SK-N-SH (cell line): ENCODE results near the gene CHD5. TPM values are rescaled to one million over a fixed set of nuclear protein-coding genes. Genes with fewer than 3 reads are reported as not detected.

Source experiments
- CTCF ChIA-PET: fragments of 300-600, 350-600 bp; formaldehyde crosslinking; extraction: SDS; loops from one replicate; lab custom pipeline; 2021; lab: Yijun Ruan, JAX
- POLR2A ChIA-PET: fragments of 350-600 bp; sonication (Branson Sonifier 250); formaldehyde crosslinking; extraction: SDS; loops from one replicate; lab custom pipeline; 2020; ENCODE audit warnings: antibody characterized with exemption, inconsistent platforms; lab: Yijun Ruan, JAX
- DNase-seq: peaks from one replicate; pipeline ENCODE4 v3.0.0; 2012
- H2AFZ ChIP-seq: fragments of 200-600 bp; sonication (generic); 2 replicates; pipeline ENCODE4 v1.8.1; 2016; ENCODE audit warnings: antibody characterized with exemption, mild to moderate bottlenecking, low read depth
- H3F3A ChIP-seq: fragments of 200-600 bp; sonication (generic); replicated peaks from 2 replicates; pipeline ENCODE3; 2016; ENCODE audit warnings: antibody characterized with exemption, mild to moderate bottlenecking; ENCODE audit not compliant: insufficient read depth
- H3K27ac ChIP-seq, 2 experiments: fragments of 200-500 bp in 1 of 2; fragments of 200-600 bp in 1 of 2; sonication (Bioruptor generic) in 1 of 2; sonication (generic), shearing (Covaris generic) in 1 of 2; 2 replicates each; pipeline versions ENCODE4 v1.5.1 to v1.6.1; 2014 to 2016; ENCODE audit warnings: low read depth in 2 of 2, inconsistent platforms in 1 of 2, low read length in 1 of 2, mild to moderate bottlenecking in 1 of 2, mixed read lengths in 1 of 2
- H3K27me3 ChIP-seq: fragments of 200-600 bp; sonication (generic), shearing (Covaris generic); 2 replicates; pipeline ENCODE4 v1.6.1; 2016; ENCODE audit warnings: mixed run types; ENCODE audit not compliant: insufficient read depth
- H3K36me3 ChIP-seq, 2 experiments: fragments of 200-500 bp in 1 of 2; fragments of 200-600 bp in 1 of 2; sonication (Bioruptor generic) in 1 of 2; sonication (generic) in 1 of 2; replicated peaks in 1 of 2; 2 replicates each; pipeline versions ENCODE3 to v1.5.1; 2014 to 2016; ENCODE audit warnings: low read length in 1 of 2, mild to moderate bottlenecking in 1 of 2; ENCODE audit not compliant: insufficient read depth in 2 of 2, control insufficient read depth in 1 of 2
- H3K4me1 ChIP-seq, 2 experiments: fragments of 200-500 bp in 1 of 2; fragments of 200-600 bp in 1 of 2; sonication (Bioruptor generic) in 1 of 2; sonication (generic), shearing (Covaris generic) in 1 of 2; 2 replicates each; pipeline versions ENCODE4 v1.5.1 to v1.6.1; 2014 to 2016; ENCODE audit warnings: low read depth in 1 of 2, low read length in 1 of 2, mixed run types in 1 of 2; ENCODE audit not compliant: insufficient read depth in 2 of 2, control insufficient read depth in 1 of 2
- H3K4me2 ChIP-seq: fragments of 200-600 bp; sonication (generic), shearing (Covaris generic); 2 replicates; pipeline ENCODE4 v1.6.1; 2017; ENCODE audit warnings: mixed run types
- H3K4me3 ChIP-seq, 2 experiments: fragments of 200-500 bp in 1 of 2; fragments of 200-600 bp in 1 of 2; sonication (Bioruptor generic) in 1 of 2; sonication (generic), shearing (Covaris generic) in 1 of 2; 2 replicates each; pipeline versions ENCODE4 v1.5.1 to v1.8.1; 2014 to 2016; ENCODE audit warnings: low read depth in 2 of 2, inconsistent platforms in 1 of 2, low read length in 1 of 2, mild to moderate bottlenecking in 1 of 2, mixed read lengths in 1 of 2, moderate library complexity in 1 of 2
- H3K79me2 ChIP-seq: fragments of 200-600 bp; sonication (generic); 2 replicates; pipeline ENCODE4 v1.8.1; 2017; ENCODE audit warnings: mild to moderate bottlenecking; ENCODE audit not compliant: insufficient read depth
- H3K9ac ChIP-seq: fragments of 200-600 bp; sonication (generic); 2 replicates; pipeline ENCODE4 v1.6.1; 2017; ENCODE audit warnings: mixed run types
- H3K9me2 ChIP-seq: fragments of 200-600 bp; sonication (generic); 2 replicates; pipeline ENCODE4 v1.6.1; 2017; ENCODE audit warnings: mixed run types
- H3K9me3 ChIP-seq: fragments of 200-600 bp; sonication (generic); 2 replicates; pipeline ENCODE4 v1.6.1; 2017; ENCODE audit warnings: mixed run types, mild to moderate bottlenecking, moderate library complexity
- H4K20me1 ChIP-seq: fragments of 200-600 bp; sonication (generic); 2 replicates; pipeline ENCODE4 v1.6.1; 2017; ENCODE audit warnings: mild to moderate bottlenecking, mixed run types; ENCODE audit not compliant: insufficient read depth
- CHD2 ChIP-seq: fragments of 150-350 bp; IDR thresholded peaks from 2 replicates; pipeline ENCODE4 v1.6.1; 2018; ENCODE audit warnings: low read length; ENCODE audit not compliant: partially characterized antibody
- EZH2phosphoT487 ChIP-seq: fragments of 200-600 bp; sonication (generic); IDR thresholded peaks from 2 replicates; pipeline ENCODE4 v1.6.1; 2017; ENCODE audit warnings: low read depth, mixed run types, mild to moderate bottlenecking, antibody characterized with exemption, moderate library complexity, borderline replicate concordance
- GABPA ChIP-seq: IDR thresholded peaks from 2 replicates; pipeline ENCODE4 v1.4.0; 2012; ENCODE audit warnings: low read depth, mild to moderate bottlenecking
- JUND ChIP-seq: IDR thresholded peaks from 2 replicates; pipeline ENCODE4 v1.4.0; 2012
- MAX ChIP-seq: IDR thresholded peaks from 2 replicates; pipeline ENCODE4 v1.4.0; 2012; ENCODE audit warnings: low read depth
- MEF2A ChIP-seq: IDR thresholded peaks from 2 replicates; pipeline ENCODE4 v1.4.0; 2012; ENCODE audit warnings: low read depth, borderline replicate concordance
- NRF1 ChIP-seq: IDR thresholded peaks from 2 replicates; pipeline ENCODE4 v1.6.1; 2012; ENCODE audit warnings: low read depth, mild to moderate bottlenecking, low read length
- RCOR1 ChIP-seq: fragments of 150-350 bp; IDR thresholded peaks from 2 replicates; pipeline ENCODE4 v1.6.1; 2017; ENCODE audit warnings: antibody characterized with exemption, low read length
- RFX5 ChIP-seq: IDR thresholded peaks from 2 replicates; pipeline ENCODE4 v1.6.1; 2012; ENCODE audit warnings: mild to moderate bottlenecking, improper control_type of control experiment, low read length
- RXRA ChIP-seq: IDR thresholded peaks from 2 replicates; pipeline ENCODE4 v1.4.0; 2012; ENCODE audit warnings: low read depth, mild to moderate bottlenecking, borderline replicate concordance
- USF2 ChIP-seq: fragments of 150-350 bp; IDR thresholded peaks from 2 replicates; pipeline ENCODE4 v1.6.1; 2017; ENCODE audit warnings: antibody characterized with exemption, low read length, low read depth, borderline replicate concordance
- WGBS: methylation state at CpG from one replicate; pipeline ENCODE4 v1.1.6; 2017; ENCODE audit warnings: low lambda C conversion rate; 5-methylcytosine and 5-hydroxymethylcytosine counted together
- polyA plus RNA-seq, 3 experiments: library from polyadenylated mRNA; depleted of rRNA; stranded (reverse); fragments of >200 nt; gene quantifications; 2 replicates each; pipeline ENCODE4 v1.2.3, GENCODE V29; 2012
- TF ChIP-seq, protein P1 (sequence below): IDR thresholded peaks from 2 replicates; pipeline ENCODE4 v1.4.0; 2012; ENCODE audit warnings: low read depth, borderline replicate concordance
- TF ChIP-seq, protein P2 (sequence below): IDR thresholded peaks from 2 replicates; pipeline ENCODE4 v1.4.0; 2012; ENCODE audit warnings: low read depth, borderline replicate concordance

Gene CHD5
- polyA plus RNA-seq, 1 of the 3 experiments (the other 2 are of a cell fraction) = 0.26 TPM

DNA sequence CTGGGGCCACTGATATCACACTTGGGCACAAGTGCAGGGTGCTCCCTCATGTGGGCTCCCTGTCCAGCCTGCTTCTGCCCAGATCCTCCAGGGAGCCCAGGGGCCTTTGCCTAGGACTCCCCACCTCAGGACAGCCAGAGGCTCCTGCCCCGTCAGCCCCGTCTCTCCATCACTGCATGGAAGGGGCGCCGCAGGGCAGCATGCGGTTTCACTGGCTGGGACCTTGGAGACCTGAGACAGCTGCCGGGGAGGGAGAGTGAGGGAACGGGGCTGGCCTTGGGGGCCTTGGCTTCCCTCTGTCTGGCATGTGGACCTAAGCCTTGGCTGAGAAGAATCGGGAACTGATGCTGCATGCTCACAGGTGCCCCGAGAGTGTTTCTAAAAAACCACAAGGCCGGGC is 87.9 kb downstream of the CHD5 start:
- no peak overlapping the region for H3K27ac ChIP-seq
- H4K20me1 ChIP-seq = no peaks in the 10 kb centered on the region
- H3K9me2 ChIP-seq = no peaks in the 10 kb centered on the region
- H3K79me2 ChIP-seq = no peaks in the 10 kb centered on the region
- H3K27me3 ChIP-seq = no peaks in the 10 kb centered on the region
- no peaks in the 10 kb centered on the region for H3K4me1 ChIP-seq
- H3F3A ChIP-seq = no peaks in the 10 kb centered on the region
- ChIA-PET CTCF (interaction anchor here (1.2 to 2.6 kb wide), 4 partner anchors 11 to 79 kb away, joined by 4 to 7 read pairs (median 4); no protein-coding TSS in a partner anchor), POLR2A (no interaction called here)
- H3K9ac ChIP-seq = no peak overlapping the region
- DNase-seq = no peak
- no peak overlapping the region for H3K4me3 ChIP-seq
- 80% methylated on average over 3 of the region's 10 CpGs for WGBS
- no peaks in the 10 kb centered on the region for H3K9me3 ChIP-seq
- H3K4me2 ChIP-seq = no peak overlapping the region
- H2AFZ ChIP-seq = no peak overlapping the region
- TF ChIP-seq GABPA (no peak), RCOR1 (no peak), JUND (no peak)
- TF ChIP-seq, protein P1, sequence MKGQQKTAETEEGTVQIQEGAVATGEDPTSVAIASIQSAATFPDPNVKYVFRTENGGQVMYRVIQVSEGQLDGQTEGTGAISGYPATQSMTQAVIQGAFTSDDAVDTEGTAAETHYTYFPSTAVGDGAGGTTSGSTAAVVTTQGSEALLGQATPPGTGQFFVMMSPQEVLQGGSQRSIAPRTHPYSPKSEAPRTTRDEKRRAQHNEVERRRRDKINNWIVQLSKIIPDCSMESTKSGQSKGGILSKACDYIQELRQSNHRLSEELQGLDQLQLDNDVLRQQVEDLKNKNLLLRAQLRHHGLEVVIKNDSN = no peak
- no peaks in the 10 kb centered on the region for H3K36me3 ChIP-seq

GRCh38 chr1:6091823-6092109 is 88.4 kb downstream of the CHD5 start:
- no peak overlapping the region for H3K4me2 ChIP-seq

More at GRCh38 chr1:6091823-6092109, 88.4 kb downstream of the CHD5 start:
- H4K20me1 ChIP-seq = no peaks in the 10 kb centered on the region
- H3K36me3 ChIP-seq = no peaks in the 10 kb centered on the region
- no peaks in the 10 kb centered on the region for H3K9me2 ChIP-seq
- no peak overlapping the region for H3K9ac ChIP-seq
- no peaks in the 10 kb centered on the region for H3K79me2 ChIP-seq
- TF ChIP-seq EZH2phosphoT487 (no peak), RXRA (no peak), MEF2A (no peak), MAX (no peak), NRF1 (no peak), RFX5 (no peak), USF2 (no peak), GABPA (no peak), CHD2 (no peak)
- TF ChIP-seq, protein P2, sequence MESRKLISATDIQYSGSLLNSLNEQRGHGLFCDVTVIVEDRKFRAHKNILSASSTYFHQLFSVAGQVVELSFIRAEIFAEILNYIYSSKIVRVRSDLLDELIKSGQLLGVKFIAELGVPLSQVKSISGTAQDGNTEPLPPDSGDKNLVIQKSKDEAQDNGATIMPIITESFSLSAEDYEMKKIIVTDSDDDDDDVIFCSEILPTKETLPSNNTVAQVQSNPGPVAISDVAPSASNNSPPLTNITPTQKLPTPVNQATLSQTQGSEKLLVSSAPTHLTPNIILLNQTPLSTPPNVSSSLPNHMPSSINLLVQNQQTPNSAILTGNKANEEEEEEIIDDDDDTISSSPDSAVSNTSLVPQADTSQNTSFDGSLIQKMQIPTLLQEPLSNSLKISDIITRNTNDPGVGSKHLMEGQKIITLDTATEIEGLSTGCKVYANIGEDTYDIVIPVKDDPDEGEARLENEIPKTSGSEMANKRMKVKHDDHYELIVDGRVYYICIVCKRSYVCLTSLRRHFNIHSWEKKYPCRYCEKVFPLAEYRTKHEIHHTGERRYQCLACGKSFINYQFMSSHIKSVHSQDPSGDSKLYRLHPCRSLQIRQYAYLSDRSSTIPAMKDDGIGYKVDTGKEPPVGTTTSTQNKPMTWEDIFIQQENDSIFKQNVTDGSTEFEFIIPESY = no peak
- TF ChIP-seq, protein P1 = no peak
- TF ChIP-seq, all 33 proteins: peak for 0
- H3K9me3 ChIP-seq = no peaks in the 10 kb centered on the region
- no peaks in the 10 kb centered on the region for H3F3A ChIP-seq
- H3K27ac ChIP-seq = no peak overlapping the region
- no peak overlapping the region for H3K4me3 ChIP-seq
- H3K27me3 ChIP-seq = no peaks in the 10 kb centered on the region
- H2AFZ ChIP-seq = no peak overlapping the region
- CTCF ChIA-PET = interaction anchor here (1.1 to 2.6 kb wide), 4 partner anchors 8 to 39 kb away, joined by 4 to 7 read pairs (median 4); no protein-coding TSS in a partner anchor
- no peaks in the 10 kb centered on the region for H3K4me1 ChIP-seq
- DNase-seq = no peak
- 71% methylated on average over 7 of the region's 10 CpGs for WGBS
- POLR2A ChIA-PET = no interaction called here
